ENCODE measurements around the gene RDH16.
"Not testable (repeated sequence)": the region's sequence is repeated elsewhere in the genome, so short reads cannot be mapped to it uniquely, and the experiment has no call there.

RDH16 gene

GRCh38 chr12:56929780-56930179 lies 27.6 kb downstream of the RDH16 start:
- in situ Hi-C loops (cut with HindIII; ENCODE audit: low sequenced_read_pairs) = no loop called here

GRCh38 chr12:56928262-56928661 lies 29.1 kb downstream of the RDH16 start:
- in situ Hi-C loops (cut with HindIII; ENCODE audit: low sequenced_read_pairs) = no loop called here

GRCh38 chr12:56927281-56927680 lies 30.1 kb downstream of the RDH16 start:
- in situ Hi-C loops (cut with HindIII; ENCODE audit: low sequenced_read_pairs) = no loop called here

- in situ Hi-C loops (cut with HindIII; ENCODE audit: low sequenced_read_pairs) = no loop called here
These were observed 35.4 kb downstream of the RDH16 start for GRCh38 chr12:56922031-56922430.

- in situ Hi-C loops (cut with HindIII; ENCODE audit: low sequenced_read_pairs) = no loop called here
These were observed 36.1 kb downstream of the RDH16 start for GRCh38 chr12:56921346-56921745.

- in situ Hi-C loops (cut with HindIII; ENCODE audit: low sequenced_read_pairs) = not testable (repeated sequence)
These were observed 39.3 kb downstream of the RDH16 start for GRCh38 chr12:56918139-56918538.

- in situ Hi-C loops (cut with HindIII; ENCODE audit: low sequenced_read_pairs) = no loop called here
These were observed 40.4 kb downstream of the RDH16 start for GRCh38 chr12:56916996-56917333.

GRCh38 chr12:56916296-56916995 lies 41.0 kb downstream of the RDH16 start:
- in situ Hi-C loops (cut with HindIII; ENCODE audit: low sequenced_read_pairs) = no loop called here

- in situ Hi-C loops (cut with HindIII; ENCODE audit: low sequenced_read_pairs) = no loop called here
These were observed 42.7 kb downstream of the RDH16 start for GRCh38 chr12:56914724-56915123.

GRCh38 chr12:56914256-56914655 lies 43.2 kb downstream of the RDH16 start:
- in situ Hi-C loops (cut with HindIII; ENCODE audit: low sequenced_read_pairs) = no loop called here

GRCh38 chr12:56909403-56909802 lies 48.0 kb downstream of the RDH16 start:
- in situ Hi-C loops (cut with HindIII; ENCODE audit: low sequenced_read_pairs) = not testable (repeated sequence)

GRCh38 chr12:56908136-56908535 lies 49.3 kb downstream of the RDH16 start:
- in situ Hi-C loops (cut with HindIII; ENCODE audit: low sequenced_read_pairs) = no loop called here

GRCh38 chr12:56905852-56906251 lies 51.6 kb downstream of the RDH16 start:
- in situ Hi-C loops (cut with HindIII; ENCODE audit: low sequenced_read_pairs) = no loop called here

- in situ Hi-C loops (cut with HindIII; ENCODE audit: low sequenced_read_pairs) = no loop called here
These were observed 54.0 kb downstream of the RDH16 start for GRCh38 chr12:56903374-56903773.

Measured in endothelial cell of hepatic sinusoid (primary cell).